Activated T-cell treated with anti-CD3 and anti-CD28 coated beads for 48 hours (primary cell): ENCODE results near the gene ST8SIA5.

Experiments used
- DNase-seq: peaks from one replicate; pipeline ENCODE4 v3.0.0-alpha.2; 2020; ENCODE audit warnings: low read depth

ST8SIA5 gene

DNA sequence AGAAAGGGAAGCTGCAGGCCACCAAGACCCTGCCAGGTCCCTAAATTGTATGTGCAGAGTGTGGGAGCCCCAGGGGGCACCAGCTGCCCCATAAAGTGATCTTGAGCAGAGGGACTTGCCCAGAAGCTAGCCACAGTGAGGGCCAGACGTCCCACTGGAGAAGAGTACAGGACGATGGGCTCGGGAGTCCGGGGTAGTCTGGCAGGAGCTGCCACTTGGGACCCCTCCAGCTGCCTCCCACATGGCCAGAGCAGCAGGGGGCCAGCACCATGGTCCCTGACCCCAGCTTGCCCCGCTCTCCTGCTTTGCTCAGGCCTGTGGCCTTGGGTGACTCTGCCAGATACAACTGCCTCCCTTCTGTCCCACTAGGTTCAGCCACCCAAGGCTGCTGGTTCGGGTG lies 88.2 kb downstream of the ST8SIA5 start:
- DNase-seq: no peak

GRCh38 chr18:46668135-46668534 lies 88.7 kb downstream of the ST8SIA5 start:
- no peak for DNase-seq

DNA sequence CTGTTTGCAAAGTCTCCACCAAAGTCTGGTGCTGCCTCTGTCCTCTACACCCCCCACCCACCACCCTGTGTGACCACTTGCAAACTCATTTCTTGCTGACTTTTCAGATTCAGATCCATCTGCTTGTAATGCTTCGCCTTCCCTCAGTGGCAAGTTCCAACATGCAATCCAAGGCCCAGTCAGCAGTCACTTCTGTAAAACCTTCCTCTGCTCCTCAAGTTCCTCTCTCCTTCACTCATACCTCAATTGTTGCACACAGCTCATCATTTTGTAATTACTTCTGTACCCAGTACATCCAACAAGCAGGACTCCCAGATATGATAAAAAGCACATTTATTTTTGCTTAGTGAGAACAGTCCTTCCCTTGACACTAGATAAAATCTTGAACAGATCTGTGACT lies 93.3 kb downstream of the ST8SIA5 start:
- no peak for DNase-seq

GRCh38 chr18:46660957-46661749 lies 95.7 kb downstream of the ST8SIA5 start:
- DNase-seq: no peak

- no peak for DNase-seq
Observed at GRCh38 chr18:46659484-46659883, 97.4 kb downstream of the ST8SIA5 start.

GRCh38 chr18:46657115-46657955 lies 99.5 kb downstream of the ST8SIA5 start, which contains the start of gene LOXHD1:
Gene LOXHD1 (minus strand): TSS chr18:46657220. CDS start chr18:46657033, 187 bp downstream.
- DNase-seq: no peak

DNA sequence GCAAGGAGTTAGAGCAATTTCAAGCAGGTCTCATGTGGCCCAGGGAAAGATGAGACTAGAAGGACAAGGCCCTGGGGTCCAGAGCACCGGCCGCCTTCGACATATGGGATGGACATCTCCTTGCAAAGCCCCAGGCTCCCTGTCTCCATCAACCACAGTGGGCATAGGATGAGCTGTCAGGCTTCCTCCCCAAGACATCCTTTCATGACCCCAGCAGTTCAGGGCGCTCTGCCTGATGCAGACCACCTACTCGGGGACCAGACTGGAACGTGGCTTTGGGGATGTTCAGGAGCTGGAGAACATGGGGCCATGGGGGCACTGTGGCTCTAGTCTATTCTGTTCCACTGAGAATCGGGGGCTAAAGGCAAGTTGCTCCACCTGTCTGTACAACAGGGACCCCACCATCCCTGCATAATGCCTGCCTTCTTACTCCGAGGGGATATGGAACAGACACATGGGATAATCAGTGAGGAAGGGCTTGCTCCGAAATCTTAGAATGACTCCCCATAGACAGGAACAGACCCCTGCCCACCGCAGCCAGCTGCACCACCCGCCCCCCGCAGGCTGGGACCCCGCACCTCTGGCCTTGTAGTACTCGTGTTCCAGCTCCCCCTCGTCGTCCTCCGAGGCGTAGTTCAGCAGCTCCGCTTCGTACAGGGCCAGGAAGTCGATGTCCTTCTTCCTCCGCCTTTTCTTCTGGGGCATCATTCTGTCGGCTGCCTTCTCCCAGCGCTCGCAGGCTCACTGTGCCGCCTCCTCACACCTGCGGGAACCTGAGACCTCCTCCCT lies 100.3 kb downstream of the ST8SIA5 start:
- DNase-seq: no peak

DNA sequence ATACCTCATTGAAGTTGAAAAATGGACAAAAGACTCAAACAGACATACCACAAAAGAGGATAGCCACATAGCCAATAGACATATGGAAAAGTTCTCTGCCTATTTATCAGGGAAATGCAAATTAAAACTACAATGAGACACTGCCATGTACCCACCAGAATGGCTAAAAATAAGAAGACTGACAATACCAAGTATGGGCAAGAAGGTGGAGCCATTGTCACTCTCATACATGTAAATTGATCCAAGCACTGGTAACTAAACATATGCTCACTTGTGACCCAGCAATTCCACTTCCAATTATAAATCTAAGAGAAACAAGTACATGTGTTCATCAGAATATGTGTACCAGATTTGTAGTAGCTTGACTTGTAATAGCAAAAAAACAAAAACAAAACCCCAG lies 104.5 kb downstream of the ST8SIA5 start:
- no peak for DNase-seq

DNA sequence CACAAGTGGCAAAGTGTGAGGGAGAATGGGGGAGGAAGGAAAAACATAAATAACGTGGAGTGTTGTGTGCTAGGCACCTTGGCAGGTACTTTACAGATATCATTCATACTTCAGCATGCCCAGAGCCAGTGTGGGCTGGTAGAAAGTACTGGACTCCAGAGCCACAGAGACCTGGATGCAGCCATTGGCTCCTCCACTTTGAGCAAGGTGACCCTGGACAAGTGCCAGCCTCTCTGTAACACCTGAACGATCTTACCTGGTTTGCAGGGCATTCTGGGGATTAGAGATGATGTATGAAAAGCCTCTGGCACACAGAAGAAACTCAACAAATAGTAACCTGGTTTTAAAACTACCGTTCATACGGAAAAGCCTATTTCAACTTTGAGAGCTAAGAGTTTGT lies 106.2 kb downstream of the ST8SIA5 start:
- no peak for DNase-seq

GRCh38 chr18:46649071-46649862 lies 107.6 kb downstream of the ST8SIA5 start:
- DNase-seq: no peak

- no peak for DNase-seq
Observed at GRCh38 chr18:46646468-46646867, 110.4 kb downstream of the ST8SIA5 start.

GRCh38 chr18:46642561-46642960 lies 114.3 kb downstream of the ST8SIA5 start:
- DNase-seq: no peak

GRCh38 chr18:46641917-46642316 lies 114.9 kb downstream of the ST8SIA5 start:
- DNase-seq: no peak

DNA sequence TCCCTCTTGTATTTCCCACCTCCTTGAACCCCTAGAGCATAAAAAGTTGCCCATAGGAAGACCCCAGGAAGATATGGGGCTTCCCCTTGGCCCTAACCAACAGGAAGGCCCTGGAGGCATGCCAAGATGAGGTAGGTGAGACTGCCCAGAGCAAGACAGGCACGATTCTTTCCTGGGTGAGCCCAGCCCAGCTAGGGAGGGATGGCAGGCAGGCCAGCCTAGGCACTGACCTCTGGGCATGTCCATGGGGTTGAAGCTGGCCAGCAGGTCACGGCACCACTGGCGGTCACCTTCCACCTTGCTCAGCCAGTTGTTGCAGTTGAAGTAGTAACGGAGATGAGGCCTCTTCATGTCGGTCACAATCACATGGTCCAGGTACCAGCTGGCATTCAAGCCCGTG lies 117.5 kb downstream of the ST8SIA5 start:
- DNase-seq: no peak

- no peak for DNase-seq
Observed at GRCh38 chr18:46636040-46636630, 120.7 kb downstream of the ST8SIA5 start.

- DNase-seq: no peak
Observed at GRCh38 chr18:46632401-46633071, 124.3 kb downstream of the ST8SIA5 start.

DNA sequence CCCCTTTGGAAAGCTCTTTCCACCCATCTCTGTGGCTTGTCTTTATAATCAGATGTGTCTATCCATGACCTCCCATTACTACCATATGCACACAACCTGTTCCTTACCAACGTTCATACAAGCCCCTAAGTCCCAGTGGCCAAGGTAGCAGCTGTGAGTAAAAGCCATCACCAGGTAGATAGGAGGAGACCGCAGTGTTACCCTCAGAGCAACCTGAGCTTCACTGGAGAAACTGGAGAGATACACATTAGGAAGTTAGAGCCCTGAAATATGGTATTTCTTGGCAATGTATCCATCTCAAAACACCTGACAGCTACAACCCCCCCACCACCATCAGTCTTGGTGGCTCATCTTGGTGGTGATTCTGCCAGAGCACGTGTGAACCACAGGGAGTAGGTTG lies 125.9 kb downstream of the ST8SIA5 start:
- DNase-seq: no peak

DNA sequence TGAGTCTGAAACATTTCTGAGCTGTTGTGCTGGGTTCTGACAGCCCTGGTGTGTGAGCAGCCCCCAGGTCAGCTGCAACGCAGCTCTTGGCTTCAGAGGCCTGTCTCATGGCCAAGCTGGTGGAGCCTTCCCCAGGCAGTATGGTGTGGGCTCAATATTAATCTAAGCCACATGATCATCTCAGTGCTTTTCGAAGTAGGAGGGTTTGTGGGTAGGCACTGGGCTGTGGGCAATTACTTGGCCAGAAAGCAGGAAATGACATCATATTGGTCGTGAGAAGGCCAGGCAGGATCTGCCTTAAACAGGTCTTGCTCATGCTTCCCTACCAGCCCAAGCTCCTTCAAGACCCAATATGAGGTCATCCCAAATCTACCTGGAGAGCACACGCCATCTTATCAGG lies 126.7 kb downstream of the ST8SIA5 start:
- DNase-seq: no peak

GRCh38 chr18:46629361-46629760 lies 127.5 kb downstream of the ST8SIA5 start:
- no peak for DNase-seq

DNA sequence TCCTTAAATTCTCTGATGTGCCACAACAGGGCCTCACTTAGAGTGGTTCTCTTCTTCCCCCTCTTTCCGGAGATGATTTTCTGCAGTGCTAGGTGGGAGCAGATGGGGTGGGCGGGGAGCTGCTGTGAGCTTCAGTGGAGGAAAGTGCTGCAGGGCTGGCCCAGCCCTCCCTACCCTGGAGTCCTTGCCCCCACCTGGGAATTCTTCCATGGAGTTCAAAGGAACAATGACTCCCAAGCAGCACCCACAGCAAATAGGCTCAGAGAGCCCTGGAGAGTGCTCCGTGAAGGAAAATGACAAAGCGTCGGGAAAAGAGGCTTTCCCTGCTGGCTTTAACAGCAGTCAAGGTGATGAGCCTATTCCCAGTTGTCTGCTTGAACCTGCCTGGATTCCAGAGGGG lies 128.6 kb downstream of the ST8SIA5 start:
- DNase-seq: no peak

- DNase-seq: no peak
Observed at GRCh38 chr18:46627136-46627535, 129.7 kb downstream of the ST8SIA5 start.
